ENCODE results near the gene MYL10.
A peak's percentile ranks its signal among the peaks of the same experiment; 100 is the strongest.
"Not testable (repeated sequence)": the region's sequence is repeated elsewhere in the genome, so short reads cannot be mapped to it uniquely, and the experiment has no call there.

MYL10 gene

DNA sequence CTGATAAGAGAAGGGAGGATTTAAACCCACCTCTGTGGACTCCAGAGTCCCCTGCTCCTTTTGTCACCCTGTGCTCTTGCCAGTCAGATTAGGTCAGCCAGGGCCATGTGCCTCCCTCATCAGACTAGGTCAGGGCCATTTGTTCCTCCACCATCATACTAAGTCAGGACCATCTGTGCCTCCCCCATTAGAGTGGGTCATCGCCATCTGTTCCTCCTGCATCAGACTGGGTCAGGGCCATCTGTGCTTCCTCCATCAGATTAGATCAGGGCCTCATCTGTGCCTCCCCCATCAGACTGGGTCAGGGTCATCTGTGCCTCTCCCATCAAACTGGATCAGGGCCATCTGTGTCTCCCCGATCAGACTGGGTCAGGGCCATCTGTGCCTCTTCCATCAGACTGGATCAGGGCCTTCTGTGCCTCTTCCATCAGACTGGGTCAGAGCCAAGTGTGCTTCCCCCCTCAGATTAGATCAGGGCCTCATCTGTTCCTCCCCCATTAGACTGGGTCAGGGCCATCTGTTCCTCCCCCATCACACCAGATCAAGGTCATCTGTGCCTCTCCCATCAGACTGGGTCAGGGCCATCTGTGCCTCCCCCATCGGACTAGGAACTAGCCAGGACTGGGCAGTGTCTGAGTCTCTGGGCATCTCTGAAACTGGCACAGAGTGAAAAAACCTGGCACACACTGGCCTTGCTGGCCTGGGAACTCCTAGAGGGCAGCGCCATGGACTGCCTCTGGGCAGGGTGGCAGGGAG is 11.5 kb downstream of the MYL10 start:
- DNase-seq, result no peak

GRCh38 chr7:101615446-101615845 is 13.7 kb downstream of the MYL10 start:
- DNase-seq, result no peak

DNA sequence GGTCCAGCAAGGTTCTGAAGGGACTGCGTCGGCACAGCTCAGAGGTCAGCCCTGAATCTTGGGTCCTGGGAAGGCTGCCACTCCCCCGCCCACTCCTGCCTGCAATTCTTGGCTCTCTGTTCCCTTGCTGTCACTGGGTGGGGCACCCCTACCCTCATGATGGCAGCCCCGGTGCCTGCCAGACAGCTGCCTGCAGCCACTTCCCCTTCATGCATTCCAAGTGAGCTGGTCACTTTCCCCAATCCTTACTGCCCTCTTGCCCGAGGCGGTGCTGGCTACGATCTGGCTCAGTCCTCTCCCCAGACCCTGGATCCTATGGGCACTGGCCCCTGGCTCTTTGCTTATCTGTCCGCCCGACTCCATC is 14.2 kb downstream of the MYL10 start:
- no peak for DNase-seq

- DNase-seq, result no peak
These were observed 14.8 kb downstream of the MYL10 start for GRCh38 chr7:101614098-101614938.

- DNase-seq, result no peak
These were observed 16.1 kb downstream of the MYL10 start for GRCh38 chr7:101612885-101613515.

DNA sequence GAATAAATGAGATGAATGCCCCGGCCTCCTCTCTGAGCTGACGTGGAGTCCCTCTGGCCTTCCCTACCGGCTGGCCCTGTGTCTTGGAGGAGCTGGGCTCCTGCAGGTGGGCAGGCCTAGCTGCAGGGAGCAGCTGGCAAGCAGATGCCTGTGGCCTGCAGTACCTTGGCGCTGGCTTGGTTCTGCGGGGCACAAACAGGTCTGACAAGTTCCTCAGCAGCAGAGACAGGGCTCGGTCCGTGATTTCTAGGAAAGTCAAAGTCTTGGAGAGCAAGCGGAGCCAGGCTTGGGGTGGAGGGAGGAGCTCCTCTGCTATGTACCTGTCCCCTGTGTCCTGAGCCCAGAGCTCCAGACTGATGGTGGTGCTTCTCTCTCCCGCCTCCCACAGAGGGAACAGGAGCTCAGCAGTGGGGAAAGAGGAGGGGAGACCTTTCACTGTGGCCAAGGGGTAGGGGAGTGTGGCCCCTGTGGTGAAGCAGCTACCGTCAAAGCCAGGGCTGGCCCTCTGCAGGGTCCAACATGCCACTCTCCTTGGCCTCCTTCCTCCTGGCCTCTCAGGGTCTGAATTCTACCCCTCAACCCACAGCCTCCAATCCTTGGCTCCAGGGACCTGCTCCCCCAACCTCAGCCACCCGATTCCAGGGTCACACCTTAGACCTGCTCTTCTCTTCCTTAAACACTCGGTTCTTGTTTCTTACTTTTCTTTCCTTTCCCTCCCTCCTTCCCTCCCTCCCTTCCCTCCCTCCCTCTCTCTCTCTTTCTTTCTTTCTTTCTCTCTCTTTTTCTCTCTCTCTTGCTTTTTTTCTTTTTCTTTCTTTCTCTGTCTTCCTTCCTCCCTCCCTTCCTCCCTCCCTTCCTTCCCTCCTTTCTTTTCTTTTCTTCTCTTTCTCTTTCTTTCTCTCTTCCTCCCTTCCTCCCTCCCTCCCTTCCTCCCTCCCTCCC is 20.1 kb downstream of the MYL10 start:
- DNase-seq, result peak; percentile 83

DNA sequence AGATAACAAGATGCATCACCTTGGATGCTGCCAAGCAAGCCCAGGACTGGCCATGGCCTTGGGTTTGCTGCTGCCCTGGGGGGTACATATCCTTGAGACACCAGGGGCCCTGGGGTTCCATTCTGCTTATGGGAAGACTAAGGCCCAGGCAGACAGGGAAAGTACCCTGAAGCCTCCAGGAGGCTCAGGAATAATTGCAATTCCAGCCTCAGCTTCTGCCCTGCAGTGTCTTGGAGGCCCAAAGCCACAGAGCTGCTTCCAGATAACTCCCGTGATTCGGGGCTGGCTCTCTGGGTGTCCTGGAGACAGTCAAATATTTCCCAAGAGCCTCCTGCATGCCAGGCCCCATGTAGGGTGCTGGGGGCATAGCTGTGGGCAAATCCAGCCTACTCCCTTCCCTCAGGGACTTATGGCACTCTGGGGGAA is 22.6 kb downstream of the MYL10 start:
- no peak for DNase-seq

DNA sequence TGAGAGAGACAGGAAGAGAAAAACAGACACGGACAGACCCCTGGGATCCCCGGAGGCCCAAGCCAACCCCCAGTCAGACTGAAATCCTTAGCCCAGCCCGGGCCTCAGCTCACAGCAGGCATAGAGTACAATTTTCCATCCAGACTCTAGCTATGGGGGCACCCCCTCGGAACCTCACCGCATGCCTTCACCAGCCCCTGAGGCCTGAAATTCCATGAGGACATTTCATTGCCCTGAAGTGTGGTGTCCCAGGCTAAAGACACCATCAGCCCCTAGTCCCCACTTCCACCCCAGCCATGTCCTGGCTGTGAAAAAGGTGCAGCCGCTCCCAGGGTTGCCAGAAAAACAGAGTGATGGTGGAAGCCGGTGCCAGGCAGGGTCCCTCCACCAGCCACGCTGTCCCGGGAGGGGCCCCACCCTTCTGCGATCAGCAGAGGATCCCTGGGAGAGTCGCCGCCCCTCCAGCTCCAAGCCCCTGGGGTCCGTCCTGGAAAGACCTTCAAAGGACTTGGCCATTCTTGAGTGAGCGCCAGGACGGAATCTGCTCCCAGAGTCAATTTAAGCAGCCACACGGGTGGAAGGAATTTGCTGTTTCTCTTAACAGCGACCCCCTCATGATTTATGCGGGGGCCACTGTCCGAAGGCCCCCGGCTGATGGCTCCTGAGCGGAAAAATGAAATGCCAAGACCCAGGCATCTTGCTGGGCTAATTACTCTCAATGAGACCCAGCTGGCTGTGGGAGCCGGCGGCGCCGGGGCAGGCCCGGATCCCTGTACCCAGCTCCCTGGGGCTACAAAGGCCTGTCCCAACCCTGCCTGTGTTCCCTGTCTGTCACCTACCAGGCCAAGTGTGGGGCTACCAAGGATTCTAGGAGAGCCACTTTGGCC is 23.2 kb downstream of the MYL10 start:
- DNase-seq, result no peak

GRCh38 chr7:101604934-101605332 is 24.2 kb downstream of the MYL10 start:
- DNase-seq, result not testable (repeated sequence)

DNA sequence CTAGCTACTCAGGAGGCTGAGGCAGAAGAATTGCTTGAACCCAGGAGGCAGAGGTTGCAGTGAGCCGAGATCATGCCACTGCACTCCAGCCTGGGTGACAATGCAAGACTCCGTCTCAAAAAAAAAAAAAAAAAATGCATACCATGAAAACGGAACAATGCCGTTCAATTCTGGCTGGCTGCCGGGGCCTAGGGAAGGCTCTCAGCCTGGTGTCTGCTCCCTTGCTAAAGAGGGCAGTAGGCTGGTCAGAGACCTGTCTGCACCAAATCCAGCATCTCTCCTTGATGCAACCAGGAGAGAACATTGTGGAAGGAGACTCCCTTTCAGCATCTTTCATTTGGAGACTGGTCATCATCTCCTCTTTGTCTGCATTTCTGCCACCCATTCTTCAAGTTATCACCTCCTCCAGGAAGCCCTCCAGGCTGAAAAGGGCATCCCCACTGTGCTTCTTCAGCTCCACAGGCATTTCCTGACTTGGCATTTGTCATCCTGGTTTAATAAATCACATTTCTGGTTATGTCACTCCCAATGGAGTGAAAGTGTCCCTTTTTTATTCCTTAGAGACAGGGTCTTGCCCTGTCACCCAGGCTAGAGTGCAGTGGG is 24.7 kb downstream of the MYL10 start:
- DNase-seq, result no peak

DNA sequence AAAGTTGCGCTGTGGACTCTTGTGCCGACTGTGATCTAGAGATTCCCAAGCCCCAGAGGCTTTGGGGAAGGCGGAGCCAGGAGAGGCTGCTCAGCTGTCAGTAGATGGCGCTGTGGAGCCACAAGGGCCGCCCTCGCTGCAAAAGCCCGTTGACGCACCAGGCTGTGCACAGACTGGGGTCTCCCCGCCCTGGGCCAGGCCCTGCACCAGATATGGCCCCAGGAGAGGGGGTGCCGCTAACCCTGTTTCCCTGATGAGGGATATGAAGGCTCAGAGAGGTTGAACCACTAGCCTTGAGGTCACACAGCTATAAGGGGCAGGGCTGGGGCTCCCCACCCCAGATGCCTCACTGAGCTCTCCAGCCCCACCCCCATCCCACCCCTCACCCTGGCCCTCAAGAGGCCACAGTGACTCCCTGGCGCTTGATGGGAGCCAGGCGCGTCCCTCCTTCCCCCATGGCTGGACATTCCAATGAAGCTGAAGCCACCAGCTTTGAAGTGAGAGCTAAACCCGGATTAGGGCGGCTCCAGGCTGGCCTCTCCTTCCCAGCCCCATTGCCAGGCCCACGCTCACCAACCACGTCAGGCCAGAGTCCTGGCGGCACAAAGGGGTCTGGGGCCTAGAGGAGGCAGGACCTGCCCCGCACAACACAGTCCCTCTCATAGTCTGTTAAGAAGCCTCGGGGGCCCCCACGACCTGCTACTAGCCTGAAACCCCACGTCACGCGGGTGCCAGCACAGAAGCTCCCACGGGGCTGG is 26.4 kb downstream of the MYL10 start:
- DNase-seq, result peak; percentile 80

GRCh38 chr7:101602082-101602481 is 27.0 kb downstream of the MYL10 start:
- DNase-seq, result no peak

DNA sequence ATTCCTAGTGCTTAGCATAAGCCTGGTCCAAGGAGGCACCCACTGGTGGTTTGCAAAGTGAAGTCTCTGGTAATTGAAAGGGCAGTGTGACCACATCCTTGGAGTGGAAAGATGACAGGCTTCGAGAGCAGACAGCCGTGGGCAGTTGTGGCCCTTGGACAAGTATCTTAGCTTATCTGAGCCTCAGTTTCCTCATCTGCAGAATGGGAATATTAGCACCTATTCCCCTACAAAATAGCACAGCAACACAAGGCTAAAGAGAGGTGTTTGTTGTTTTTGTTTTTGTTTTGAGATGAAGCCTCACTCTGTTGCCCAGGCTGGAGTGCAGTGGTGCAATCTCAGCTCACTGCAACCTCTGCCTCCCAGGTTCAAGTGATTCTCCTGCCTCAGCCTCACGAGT is 29.3 kb downstream of the MYL10 start:
- no peak for DNase-seq

DNA sequence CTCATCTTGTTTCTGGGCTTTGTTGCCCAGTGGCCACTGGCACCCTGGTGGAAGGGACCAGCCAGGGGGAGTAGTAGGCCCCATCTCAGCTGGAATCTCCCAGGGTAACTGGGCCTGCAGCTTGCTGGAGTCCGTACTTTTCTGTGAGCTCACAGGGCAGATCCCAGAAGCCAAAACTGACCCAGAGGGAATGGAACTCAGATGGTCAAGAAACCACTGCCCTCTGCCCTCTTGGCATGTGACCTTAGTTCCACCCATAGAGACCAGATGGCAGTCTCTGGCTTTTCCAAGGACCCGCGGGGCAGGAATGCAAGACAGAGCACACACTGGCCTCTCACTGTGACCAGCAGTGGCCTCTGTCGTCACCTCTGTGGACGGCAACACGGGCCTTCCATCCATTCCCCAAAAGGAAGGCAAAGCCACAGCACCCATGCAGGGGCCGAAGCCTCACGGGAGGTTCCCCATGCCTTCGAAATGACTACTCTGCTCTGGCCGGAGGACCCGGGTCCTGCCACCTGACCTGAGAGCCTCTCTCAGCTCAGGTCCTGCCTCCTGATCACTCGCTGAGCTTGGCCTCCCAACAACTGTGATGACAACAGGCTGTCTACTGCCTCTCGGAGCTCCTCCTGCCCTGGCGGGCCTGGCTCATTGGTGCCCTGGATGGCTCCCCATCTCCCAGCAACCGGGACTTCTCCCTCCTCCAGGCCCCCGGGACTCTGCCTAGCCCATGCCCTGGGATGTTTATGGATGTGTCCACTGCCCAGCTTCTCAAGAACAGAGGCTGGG is 29.9 kb downstream of the MYL10 start:
- no peak for DNase-seq

DNA sequence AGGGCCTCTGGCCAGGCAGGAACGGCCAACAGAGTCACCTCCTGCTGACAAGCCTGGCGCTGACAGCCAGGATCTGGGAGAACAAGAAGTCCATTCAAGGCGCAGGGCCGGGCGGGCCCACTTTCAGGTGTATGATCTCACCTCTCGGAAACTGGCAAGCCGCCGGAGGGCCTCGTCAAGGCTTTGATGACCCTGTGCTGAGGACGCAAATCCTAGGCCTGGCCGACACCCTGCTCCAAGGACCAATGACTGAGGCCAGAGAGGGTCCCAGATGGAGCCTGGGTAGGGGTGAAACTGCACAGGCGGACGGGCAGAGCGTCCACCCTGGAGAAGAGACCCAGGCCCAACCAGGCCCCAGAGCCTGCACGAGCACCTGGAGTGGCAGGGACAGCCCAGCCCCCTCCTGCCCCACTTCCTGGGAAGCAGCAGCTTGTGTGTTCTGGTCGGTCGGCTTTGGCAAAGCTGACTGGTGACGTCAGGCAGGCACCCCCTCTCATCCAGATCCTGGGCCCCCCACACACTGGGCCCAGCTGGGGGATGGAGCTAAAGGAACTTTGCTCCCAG is 30.6 kb downstream of the MYL10 start:
- DNase-seq, result no peak

- DNase-seq, result no peak
These were observed 31.2 kb downstream of the MYL10 start for GRCh38 chr7:101597941-101598340.

DNA sequence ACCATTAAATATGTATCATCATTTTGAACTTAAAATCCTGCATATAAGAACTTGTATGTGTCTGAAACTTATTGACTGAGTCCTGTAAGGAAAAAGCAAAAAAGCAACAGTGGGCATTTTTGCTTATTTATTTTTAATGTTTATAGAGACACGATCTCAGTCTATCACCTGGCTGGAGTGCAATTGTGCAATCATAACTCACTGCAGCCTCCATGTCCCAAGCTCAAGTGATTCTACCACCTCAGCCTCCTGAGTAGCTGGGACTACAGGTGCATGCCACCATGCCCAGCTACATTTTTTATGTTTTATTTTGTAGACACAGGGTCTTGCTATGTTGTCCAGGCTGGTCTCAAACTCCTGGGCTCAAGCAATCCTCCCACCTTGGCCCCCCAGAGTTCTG is 32.2 kb downstream of the MYL10 start:
- DNase-seq, result no peak

- DNase-seq, result no peak
These were observed 33.1 kb downstream of the MYL10 start for GRCh38 chr7:101595766-101596537.
